Stimulated activated CD4-positive, alpha-beta T cell treated with anti-CD3 and anti-CD28 coated beads, Interleukin-4, amount 100 ng/mL, for 4 hours (primary cell): ENCODE measurements around the gene FAM171A2.
"Not testable (repeated sequence)": the region's sequence is repeated elsewhere in the genome, so short reads cannot be mapped to it uniquely, and the experiment has no call there.

Source experiments
- DNase-seq, 2 experiments: peaks; one replicate each; pipeline ENCODE4 v3.0.0-alpha.2; 2020

Gene FAM171A2

GRCh38 chr17:44343510-44344209 is 20.0 kb downstream of the FAM171A2 start:
- no peak for DNase-seq

GRCh38 chr17:44340553-44340952 is 23.1 kb downstream of the FAM171A2 start:
- not testable (repeated sequence) for DNase-seq

- DNase-seq, result no peak
Measured at GRCh38 chr17:44338702-44339101, 25.0 kb downstream of the FAM171A2 start.

GRCh38 chr17:44335968-44336367 is 27.7 kb downstream of the FAM171A2 start:
- DNase-seq, result no peak

- no peak for DNase-seq
Measured at GRCh38 chr17:44335564-44335963, 28.1 kb downstream of the FAM171A2 start.

GRCh38 chr17:44334727-44335126 is 28.9 kb downstream of the FAM171A2 start:
- DNase-seq, result no peak

- no peak for DNase-seq
Measured at GRCh38 chr17:44334315-44334714, 29.3 kb downstream of the FAM171A2 start.

- DNase-seq, result no peak
Measured at GRCh38 chr17:44333371-44333770, 30.3 kb downstream of the FAM171A2 start.

- DNase-seq, result peak; percentile 50 to 57
Measured at GRCh38 chr17:44331249-44331760, 32.3 kb downstream of the FAM171A2 start.

GRCh38 chr17:44330263-44330662 is 33.4 kb downstream of the FAM171A2 start:
- DNase-seq, result not testable (repeated sequence)

GRCh38 chr17:44329516-44329915 is 34.1 kb downstream of the FAM171A2 start:
- DNase-seq, result not testable (repeated sequence)

GRCh38 chr17:44327715-44328449 is 35.8 kb downstream of the FAM171A2 start:
- DNase-seq, result no peak

- peak; percentile 89 to 95 for DNase-seq
Measured at GRCh38 chr17:44326861-44327444, 36.7 kb downstream of the FAM171A2 start.

- peak; percentile 93 to 95 for DNase-seq
Measured at GRCh38 chr17:44324571-44325275, 38.9 kb downstream of the FAM171A2 start, which contains the start of gene SLC25A39. SLC25A39 (minus strand) TSS chr17:44324823; CDS start chr17:44323562, 1,261 bp downstream.

- no peak for DNase-seq
Measured at GRCh38 chr17:44324092-44324570, 39.5 kb downstream of the FAM171A2 start.

- DNase-seq, result no peak
Measured at GRCh38 chr17:44323359-44324091, 40.1 kb downstream of the FAM171A2 start.

GRCh38 chr17:44322236-44322895 is 41.3 kb downstream of the FAM171A2 start:
- no peak for DNase-seq

- no peak for DNase-seq
Measured at GRCh38 chr17:44321246-44322120, 42.2 kb downstream of the FAM171A2 start.

GRCh38 chr17:44320066-44320465 is 43.6 kb downstream of the FAM171A2 start:
- DNase-seq, result no peak
